Stimulated activated CD4-positive, alpha-beta T cell treated with anti-CD3 and anti-CD28 coated beads, Interleukin-1b, Interleukin-23, amount 100 ng/mL, for 4 hours (primary cell): ENCODE measurements around the gene EDEM2.
"Not testable (repeated sequence)": the region's sequence is repeated elsewhere in the genome, so short reads cannot be mapped to it uniquely, and the experiment has no call there.

Experiments
- DNase-seq, 2 donors: peaks; one replicate each; pipeline ENCODE4 v3.0.0-alpha.2; 2020; ENCODE audit warnings: low read depth in 2 of 2

Gene EDEM2

GRCh38 chr20:35087791-35088190 lies 59.3 kb downstream of the EDEM2 start:
- DNase-seq, result no peak

DNA sequence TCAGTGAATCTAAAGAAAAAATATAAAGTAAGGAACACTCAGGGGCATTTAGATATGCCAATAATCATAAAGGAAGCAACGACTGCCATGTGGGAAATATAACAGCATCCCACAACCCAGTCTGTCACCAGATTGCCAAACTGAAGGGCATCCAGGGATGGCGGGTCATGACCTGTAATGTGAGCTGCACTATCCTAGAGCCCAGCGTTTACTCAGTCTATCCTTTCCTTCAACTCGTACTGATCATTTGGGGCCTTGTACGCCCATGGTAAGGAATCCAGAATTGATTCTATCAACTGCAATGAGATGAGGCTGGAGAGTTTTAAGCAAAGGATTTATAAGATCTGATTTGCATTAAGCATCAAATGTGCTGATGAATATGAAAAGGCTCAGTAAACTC lies 59.8 kb downstream of the EDEM2 start:
- no peak for DNase-seq

- no peak for DNase-seq
Measured at GRCh38 chr20:35085477-35086225, 61.5 kb downstream of the EDEM2 start.

GRCh38 chr20:35084998-35085397 lies 62.1 kb downstream of the EDEM2 start:
- no peak for DNase-seq

DNA sequence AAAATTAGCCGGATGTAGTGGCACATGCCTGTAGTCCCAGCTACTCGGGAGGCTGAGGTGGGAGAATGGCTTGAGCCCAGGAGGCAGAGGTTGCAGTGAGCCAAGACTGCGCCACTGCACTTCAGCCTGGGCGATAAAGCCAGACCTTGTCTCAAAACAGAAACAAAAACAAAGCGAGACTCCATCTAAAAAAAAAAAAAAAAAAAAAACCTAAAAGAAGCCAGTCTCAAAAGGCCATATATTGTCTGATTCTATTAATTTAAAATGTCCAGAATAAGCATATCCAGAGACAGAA lies 66.8 kb downstream of the EDEM2 start:
- DNase-seq, result not testable (repeated sequence)

DNA sequence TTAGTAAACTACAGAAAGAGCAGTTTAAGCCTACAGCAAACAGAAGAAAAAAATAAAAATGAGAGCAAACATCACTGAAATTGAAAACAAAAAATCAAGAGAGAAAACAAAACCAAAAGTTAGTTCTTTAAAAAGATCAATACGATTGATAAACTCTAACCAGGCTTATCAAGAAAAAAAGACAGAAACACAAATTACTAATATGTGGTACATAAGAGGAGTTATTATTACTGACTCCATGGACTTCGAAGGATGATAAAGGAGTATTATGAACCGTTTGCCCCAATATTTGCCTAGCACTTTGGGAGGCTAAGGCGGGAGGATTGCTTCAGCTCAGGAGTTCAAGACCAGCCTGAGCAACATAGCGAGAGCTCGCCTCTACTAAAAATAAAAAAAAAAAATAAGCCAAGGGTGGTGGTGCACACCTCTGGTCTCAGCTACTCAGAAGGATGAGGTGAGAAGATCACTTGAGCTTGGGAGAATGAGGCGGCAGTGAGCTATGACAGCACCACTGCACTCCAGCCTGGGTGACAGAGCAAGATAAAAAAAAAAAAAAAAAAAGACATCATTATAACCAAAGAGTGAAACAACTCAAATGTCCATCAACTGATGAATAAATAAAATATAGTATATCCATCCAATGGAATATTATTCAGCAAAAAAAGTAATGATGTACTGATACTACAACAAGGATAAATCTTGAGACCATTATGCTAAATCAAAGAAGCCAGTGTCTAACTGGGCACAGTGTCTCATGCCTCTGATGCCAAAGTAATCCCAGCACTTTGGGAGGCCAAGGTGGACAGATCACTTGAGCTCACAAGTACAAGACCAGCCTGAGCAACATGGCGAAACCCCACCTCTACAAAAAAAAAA lies 67.4 kb downstream of the EDEM2 start:
- no peak for DNase-seq

- DNase-seq, result no peak
Measured at GRCh38 chr20:35077872-35078271, 69.3 kb downstream of the EDEM2 start.

DNA sequence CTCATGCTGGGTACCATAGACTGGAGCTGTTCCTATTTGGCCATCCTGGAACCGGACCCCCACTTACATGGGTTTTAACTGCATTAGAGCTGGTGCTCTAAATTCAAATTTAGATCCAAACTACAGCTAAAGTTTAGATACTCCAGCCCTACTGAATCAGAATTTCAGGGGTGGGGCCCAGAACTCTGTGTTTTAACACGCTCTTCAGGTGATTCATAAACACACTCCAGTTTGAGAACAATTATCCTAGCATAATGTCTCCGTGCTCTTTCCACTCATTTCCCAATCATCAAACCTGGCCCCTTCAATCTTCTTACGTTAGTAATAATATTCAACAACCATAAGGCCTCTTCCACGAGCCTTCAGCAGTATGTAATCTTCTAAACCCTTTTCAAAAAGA lies 69.8 kb downstream of the EDEM2 start:
- DNase-seq, result no peak

DNA sequence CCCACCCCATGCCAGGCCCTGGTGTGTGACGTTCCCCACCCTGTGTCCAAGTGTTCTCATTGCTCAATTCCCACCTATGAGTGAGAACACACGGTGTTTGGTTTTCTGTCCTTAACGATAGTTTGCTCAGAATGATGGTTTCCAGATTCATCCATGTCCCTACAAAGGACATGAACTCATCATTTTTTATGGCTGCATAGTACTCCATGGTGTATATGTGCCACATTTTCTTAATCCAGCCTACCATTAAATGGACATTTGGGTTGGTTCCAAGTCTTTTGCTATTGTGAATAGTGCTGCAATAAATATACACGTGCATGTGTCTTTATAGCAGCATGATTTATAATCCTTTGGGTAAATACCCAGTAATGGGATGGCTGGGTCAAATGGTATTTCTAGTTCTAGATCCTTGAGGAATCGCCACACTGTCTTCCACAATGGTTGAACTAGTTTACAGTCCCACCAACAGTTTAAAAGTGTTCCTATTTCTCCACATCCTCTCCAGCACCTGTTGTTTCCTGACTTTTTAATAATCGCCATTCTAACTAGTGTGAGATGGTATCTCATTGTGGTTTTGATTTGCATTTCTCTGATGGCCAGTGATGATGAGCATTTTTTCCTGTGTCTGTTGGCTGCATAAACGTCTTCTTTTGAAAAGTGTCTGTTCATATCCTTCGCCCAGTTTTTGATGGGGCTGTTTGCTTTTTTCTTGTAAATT lies 75.5 kb downstream of the EDEM2 start:
- not testable (repeated sequence) for DNase-seq

DNA sequence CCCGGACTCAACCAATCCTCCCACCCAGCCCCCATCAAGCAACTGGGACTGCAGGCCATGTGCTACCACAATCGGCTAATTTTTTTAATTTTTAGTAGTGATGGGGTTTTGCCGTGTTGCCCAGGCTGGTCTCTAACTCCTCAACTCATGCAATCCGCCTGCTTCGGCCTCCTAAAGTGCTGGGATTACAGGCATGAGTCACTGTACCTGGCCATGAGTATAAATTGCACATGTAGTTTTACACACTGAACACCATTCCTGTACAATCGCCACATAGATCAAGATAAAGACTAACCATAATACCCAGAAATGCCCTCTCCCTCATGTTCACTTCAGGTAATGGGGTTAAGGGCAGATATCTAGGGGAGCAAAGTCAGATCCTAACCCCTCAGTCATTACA lies 80.9 kb downstream of the EDEM2 start:
- DNase-seq, result no peak
